GM19463 (cell line): ENCODE measurements around the gene CUTC.

ENCODE experiments used
- ATAC-seq: cut with Tn5 transposase; IDR thresholded peaks from one replicate; pipeline ENCODE4 v1.9.1; 2021; ENCODE audit warnings: mild to moderate bottlenecking, moderate library complexity; ENCODE audit not compliant: unreplicated experiment

Gene CUTC

GRCh38 chr10:99781734-99782429 lies 49.8 kb downstream of the CUTC start:
- no peak for ATAC-seq

GRCh38 chr10:99782447-99783286 lies 50.6 kb downstream of the CUTC start, which contains the start of gene ABCC2:
Gene ABCC2 (plus strand): TSS chr10:99782640. CDS start chr10:99782845, 205 bp downstream.
- no peak for ATAC-seq

GRCh38 chr10:99784016-99784726 lies 52.1 kb downstream of the CUTC start:
- no peak for ATAC-seq

GRCh38 chr10:99784727-99785441 lies 52.9 kb downstream of the CUTC start:
- ATAC-seq, result no peak

GRCh38 chr10:99785646-99786045 lies 53.6 kb downstream of the CUTC start:
- no peak for ATAC-seq

- no peak for ATAC-seq
Measured at GRCh38 chr10:99787311-99787710, 55.3 kb downstream of the CUTC start.

GRCh38 chr10:99787782-99788445 lies 55.9 kb downstream of the CUTC start:
- no peak for ATAC-seq

GRCh38 chr10:99788598-99789256 lies 56.7 kb downstream of the CUTC start:
- ATAC-seq, result no peak

GRCh38 chr10:99791831-99792230 lies 59.8 kb downstream of the CUTC start:
- no peak for ATAC-seq

GRCh38 chr10:99793819-99794218 lies 61.8 kb downstream of the CUTC start:
- ATAC-seq, result no peak

- ATAC-seq, result no peak
Measured at GRCh38 chr10:99796928-99797327, 64.9 kb downstream of the CUTC start.

GRCh38 chr10:99798031-99798430 lies 66.0 kb downstream of the CUTC start:
- ATAC-seq, result no peak

- no peak for ATAC-seq
Measured at GRCh38 chr10:99798920-99799319, 66.9 kb downstream of the CUTC start.

GRCh38 chr10:99799613-99800012 lies 67.6 kb downstream of the CUTC start:
- ATAC-seq, result no peak

- no peak for ATAC-seq
Measured at GRCh38 chr10:99804471-99804870, 72.4 kb downstream of the CUTC start.

- no peak for ATAC-seq
Measured at GRCh38 chr10:99805190-99805589, 73.2 kb downstream of the CUTC start.
